HepG2 (cell line): ENCODE data around the gene SLC28A1. TPM values are rescaled to one million over a fixed set of nuclear protein-coding genes. Genes with fewer than 3 reads are reported as not detected.

Experiments used
- GMEB2 ChIP-seq: IDR thresholded peaks from 2 replicates; pipeline ENCODE4 v1.6.1; 2016; ENCODE audit warnings: missing biosample characterization, missing genetic modification reagents, low read depth
- HIC2 ChIP-seq: sonication (generic); formaldehyde crosslinking; IDR thresholded peaks from 2 replicates; pipeline ENCODE4 v1.9.0; 2022; ENCODE audit warnings: low read depth, missing genetic modification reagents
- ISL2 ChIP-seq: sonication (generic); formaldehyde crosslinking; IDR thresholded peaks from 2 replicates; pipeline ENCODE4 v1.5.0; 2020; ENCODE audit warnings: missing genetic modification reagents
- JARID2 ChIP-seq: sonication (generic); formaldehyde crosslinking; IDR thresholded peaks from 2 replicates; pipeline ENCODE4 v1.8.1; 2023; ENCODE audit warnings: missing genetic modification reagents, inconsistent platforms; ENCODE audit not compliant: insufficient replicate concordance
- MED1 ChIP-seq: sonication (generic); formaldehyde crosslinking; IDR thresholded peaks from 2 replicates; pipeline ENCODE4 v1.4.0; 2020; ENCODE audit warnings: missing genetic modification reagents
- MEF2D ChIP-seq: sonication (generic); formaldehyde crosslinking; IDR thresholded peaks from 2 replicates; pipeline ENCODE4 v1.5.1; 2020; ENCODE audit warnings: mild to moderate bottlenecking, missing genetic modification reagents
- MTA3 ChIP-seq: sonication (generic); formaldehyde crosslinking; IDR thresholded peaks from 2 replicates; pipeline ENCODE4 v1.4.0; 2020; ENCODE audit warnings: missing genetic modification reagents
- NCOA1 ChIP-seq: sonication (generic); formaldehyde crosslinking; IDR thresholded peaks from 2 replicates; pipeline ENCODE4 v1.9.0; 2021; ENCODE audit warnings: missing genetic modification reagents
- RFX1 ChIP-seq: fragments of 450-650 bp; IDR thresholded peaks from 2 replicates; pipeline ENCODE4 v1.6.1; 2017
- SKI ChIP-seq: fragments of 450-650 bp; IDR thresholded peaks from one replicate; pipeline ENCODE4 v1.6.1; 2018; ENCODE audit warnings: mild to moderate bottlenecking; ENCODE audit not compliant: partially characterized antibody
- THYN1 ChIP-seq: sonication (generic); formaldehyde crosslinking; IDR thresholded peaks from 2 replicates; pipeline ENCODE4 v1.8.1; 2023; ENCODE audit warnings: low read depth, mild to moderate bottlenecking, moderate library complexity, missing genetic modification reagents, borderline replicate concordance
- WIZ ChIP-seq: sonication (generic); formaldehyde crosslinking; IDR thresholded peaks from 2 replicates; pipeline ENCODE4 v1.5.1; 2020; ENCODE audit warnings: mild to moderate bottlenecking, missing genetic modification reagents
- ZNF207 ChIP-seq: fragments of 450-650 bp; IDR thresholded peaks from 2 replicates; pipeline ENCODE4 v1.6.1; 2016; ENCODE audit warnings: antibody characterized with exemption, borderline replicate concordance
- ZNF225 ChIP-seq: sonication (generic); formaldehyde crosslinking; IDR thresholded peaks from 2 replicates; pipeline ENCODE4 v1.4.0; 2020; ENCODE audit warnings: mild to moderate bottlenecking, missing genetic modification reagents
- ZNF546 ChIP-seq: sonication (generic); formaldehyde crosslinking; conservative IDR thresholded peaks from 2 replicates; pipeline ENCODE4 v1.8.1; 2023; ENCODE audit warnings: mild to moderate bottlenecking, missing genetic modification reagents
- ZNF569 ChIP-seq: sonication (generic); formaldehyde crosslinking; IDR thresholded peaks from 2 replicates; pipeline ENCODE4 v1.5.0; 2020; ENCODE audit warnings: mild to moderate bottlenecking, missing genetic modification reagents, moderate library complexity, borderline replicate concordance
- ZNF639 ChIP-seq: conservative IDR thresholded peaks from 2 replicates; pipeline ENCODE4 v1.6.1; 2018; ENCODE audit warnings: missing genetic modification reagents
- ZNF672 ChIP-seq: sonication (generic); formaldehyde crosslinking; IDR thresholded peaks from 2 replicates; pipeline ENCODE4 v1.8.1; 2022; ENCODE audit warnings: missing genetic modification reagents
- ZNF737 ChIP-seq: sonication (generic); formaldehyde crosslinking; IDR thresholded peaks from 2 replicates; pipeline ENCODE4 v1.5.0; 2020; ENCODE audit warnings: missing genetic modification reagents, mild to moderate bottlenecking, borderline replicate concordance
- ZNF792 ChIP-seq: IDR thresholded peaks from 2 replicates; pipeline ENCODE4 v1.6.1; 2016
- ZNF850 ChIP-seq: sonication (generic); formaldehyde crosslinking; conservative IDR thresholded peaks from 2 replicates; pipeline ENCODE4 v1.9.0; 2021; ENCODE audit warnings: mild to moderate bottlenecking, missing genetic modification reagents
- ZSCAN20 ChIP-seq: sonication (generic); formaldehyde crosslinking; IDR thresholded peaks from 2 replicates; pipeline ENCODE4 v1.4.0; 2020; ENCODE audit warnings: missing genetic modification reagents, mild to moderate bottlenecking, borderline replicate concordance
- polyA plus RNA-seq, 8 experiments: library from polyadenylated mRNA; depleted of rRNA in 3 of 8; stranded (reverse) in 7 of 8; unstranded in 1 of 8; fragments of >200 nt; fragmentation: Illumina TruSeq in 4 of 8; extraction: Trizol in 4 of 8; gene quantifications; 2 replicates each; pipeline versions ENCODE4 v1.2.1 to v1.2.3, GENCODE V29; 2011 to 2016; ENCODE audit warnings: low read depth in 4 of 8, missing spikeins in 1 of 8, mixed read lengths in 1 of 8; ENCODE audit not compliant: insufficient read depth in 1 of 8
- total RNA-seq, 5 experiments: library from RNA; depleted of rRNA; stranded (reverse); fragments of >200 nt; fragmentation: Illumina TruSeq; extraction: Trizol; gene quantifications; 2 replicates each; pipeline ENCODE4 v1.2.3, GENCODE V29; 2016; ENCODE audit warnings: low read depth in 1 of 5
- TF ChIP-seq, protein P1 (sequence below): sonication (generic); formaldehyde crosslinking; IDR thresholded peaks from 2 replicates; pipeline ENCODE4 v1.8.0; 2022; ENCODE audit warnings: mild to moderate bottlenecking, missing genetic modification reagents, moderate library complexity
- TF ChIP-seq, protein P2 (sequence below): sonication (generic); formaldehyde crosslinking; IDR thresholded peaks from 2 replicates; pipeline ENCODE4 v1.8.0; 2022; ENCODE audit warnings: mild to moderate bottlenecking, missing genetic modification reagents

Gene SLC28A1
- total and polyA plus RNA-seq, 2 of the 13 experiments (the other 11 are each of a cell fraction or from before 2014, with no cell fraction given) = 0.31 to 5.8 TPM

DNA sequence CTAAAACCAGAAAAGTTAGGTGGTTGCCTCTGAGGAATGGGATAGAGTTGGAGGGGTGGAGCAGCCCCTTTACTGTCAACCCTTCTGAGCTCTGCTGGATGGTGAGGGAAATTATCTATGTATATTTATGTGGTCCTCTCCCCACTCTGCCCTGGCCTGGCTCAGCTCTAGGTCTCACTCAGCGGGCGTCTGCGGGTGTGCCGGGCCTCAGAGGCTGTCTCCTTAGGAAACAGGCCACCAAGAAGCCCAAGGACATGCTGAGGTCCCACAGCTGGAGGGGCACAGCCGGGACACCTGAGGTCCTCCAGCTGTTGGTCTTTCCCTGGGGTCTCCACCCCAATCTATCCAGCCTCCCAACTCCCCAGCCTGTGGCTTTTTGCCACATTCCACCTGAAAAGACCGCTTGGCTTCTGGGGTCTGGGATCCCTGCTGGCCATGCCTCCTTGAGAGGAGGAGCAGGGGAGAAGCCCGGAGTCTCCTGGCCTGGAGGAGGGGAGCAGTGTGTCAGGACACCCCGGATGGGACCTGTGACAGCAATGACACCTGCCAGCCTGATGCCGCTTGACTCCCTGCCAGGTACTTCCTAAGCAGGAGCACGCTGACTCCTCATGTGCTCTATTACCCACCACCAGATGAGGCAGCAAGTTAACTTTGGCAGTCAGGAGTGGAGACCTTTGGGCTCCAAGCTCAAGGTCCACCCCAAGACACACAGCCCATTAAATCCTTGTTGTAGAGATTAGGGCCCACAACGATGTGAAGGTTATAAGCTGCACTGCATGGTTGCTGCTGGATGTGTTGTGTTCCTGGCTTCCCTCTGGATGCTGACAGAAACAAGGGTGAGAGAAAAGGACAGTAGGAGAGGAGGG, at the start of gene SLC28A1 (continued):
- TF ChIP-seq THYN1 (CRISPR knock-in tag) (no peak), ZNF792 (CRISPR knock-in tag) (no peak), ISL2 (CRISPR knock-in tag) (no peak), JARID2 (CRISPR knock-in tag) (no peak), ZNF546 (CRISPR knock-in tag) (no peak), ZNF207 (no peak), MTA3 (CRISPR knock-in tag) (no peak), MED1 (CRISPR knock-in tag) (no peak), ZNF850 (CRISPR knock-in tag) (no peak), RFX1 (no peak), ZSCAN20 (no peak), GMEB2 (no peak), MEF2D (CRISPR knock-in tag) (no peak), WIZ (no peak), ZNF225 (CRISPR knock-in tag) (no peak), SKI (no peak), ZNF639 (no peak), NCOA1 (no peak), ZNF737 (CRISPR knock-in tag) (no peak), HIC2 (CRISPR knock-in tag) (no peak), ZNF569 (CRISPR knock-in tag) (no peak), ZNF672 (CRISPR knock-in tag) (no peak)
- TF ChIP-seq, protein P1, sequence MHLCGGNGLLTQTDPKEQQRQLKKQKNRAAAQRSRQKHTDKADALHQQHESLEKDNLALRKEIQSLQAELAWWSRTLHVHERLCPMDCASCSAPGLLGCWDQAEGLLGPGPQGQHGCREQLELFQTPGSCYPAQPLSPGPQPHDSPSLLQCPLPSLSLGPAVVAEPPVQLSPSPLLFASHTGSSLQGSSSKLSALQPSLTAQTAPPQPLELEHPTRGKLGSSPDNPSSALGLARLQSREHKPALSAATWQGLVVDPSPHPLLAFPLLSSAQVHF (CRISPR knock-in tag) = no peak
- TF ChIP-seq, protein P2, sequence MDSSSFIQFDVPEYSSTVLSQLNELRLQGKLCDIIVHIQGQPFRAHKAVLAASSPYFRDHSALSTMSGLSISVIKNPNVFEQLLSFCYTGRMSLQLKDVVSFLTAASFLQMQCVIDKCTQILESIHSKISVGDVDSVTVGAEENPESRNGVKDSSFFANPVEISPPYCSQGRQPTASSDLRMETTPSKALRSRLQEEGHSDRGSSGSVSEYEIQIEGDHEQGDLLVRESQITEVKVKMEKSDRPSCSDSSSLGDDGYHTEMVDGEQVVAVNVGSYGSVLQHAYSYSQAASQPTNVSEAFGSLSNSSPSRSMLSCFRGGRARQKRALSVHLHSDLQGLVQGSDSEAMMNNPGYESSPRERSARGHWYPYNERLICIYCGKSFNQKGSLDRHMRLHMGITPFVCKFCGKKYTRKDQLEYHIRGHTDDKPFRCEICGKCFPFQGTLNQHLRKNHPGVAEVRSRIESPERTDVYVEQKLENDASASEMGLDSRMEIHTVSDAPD = no peak
